Measurements from ENCODE around the gene AFG1L. TPM values are rescaled to one million over a fixed set of nuclear protein-coding genes. Genes with fewer than 3 reads are reported as not detected.

The AFG1L gene
- total and polyA plus RNA-seq, 4 donors = 2.7 to 2.8 (median 2.7) TPM

- no peaks in the 10 kb centered on the region for H3K27me3 ChIP-seq (ENCODE audit: control insufficient read depth in 4 of 4, insufficient read depth in 4 of 4, low read length in 3 of 4)
- WGBS = 90% methylated on average over 3 of the region's 3 CpGs
- H3K4me3 ChIP-seq (ENCODE audit: low read depth in 1 of 3, low read length in 3 of 3) = no peak overlapping the region
- H3K9ac ChIP-seq (ENCODE audit: low read depth in 1 of 2, low read length in 2 of 2) = no peak overlapping the region
- H3K4me1 ChIP-seq (ENCODE audit: control insufficient read depth in 4 of 4, insufficient read depth in 4 of 4, low read length in 3 of 4) = peaks cover 0 to 4% (median 3%) of the 10 kb centered on the region in 4 donors
- H3K27ac ChIP-seq (ENCODE audit: low read depth in 1 of 2, low read length in 2 of 2) = no peak overlapping the region
- H3K36me3 ChIP-seq (ENCODE audit: control insufficient read depth in 4 of 4, insufficient read depth in 3 of 4, low read depth in 1 of 4, low read length in 3 of 4) = no peaks in the 10 kb centered on the region
- TF ChIP-seq HNF4A (conservative IDR thresholded peaks at IDR 0.05) (no peak), REST (IDR thresholded peaks at IDR 0.05) (no peak), RXRA (IDR thresholded peaks at IDR 0.05) (no peak), SP1 (IDR thresholded peaks at IDR 0.05) (no peak), NR2F2 (IDR thresholded peaks at IDR 0.05) (no peak), RAD21 (IDR thresholded peaks at IDR 0.05) (no peak)
- no peaks in the 10 kb centered on the region for H3K9me3 ChIP-seq (ENCODE audit: control insufficient read depth in 4 of 4, low read length in 3 of 4)
- no peak for DNase-seq (ENCODE audit: low spot score)
Measured at GRCh38 chr6:108550256-108550655, 255.4 kb downstream of the AFG1L start.

DNA sequence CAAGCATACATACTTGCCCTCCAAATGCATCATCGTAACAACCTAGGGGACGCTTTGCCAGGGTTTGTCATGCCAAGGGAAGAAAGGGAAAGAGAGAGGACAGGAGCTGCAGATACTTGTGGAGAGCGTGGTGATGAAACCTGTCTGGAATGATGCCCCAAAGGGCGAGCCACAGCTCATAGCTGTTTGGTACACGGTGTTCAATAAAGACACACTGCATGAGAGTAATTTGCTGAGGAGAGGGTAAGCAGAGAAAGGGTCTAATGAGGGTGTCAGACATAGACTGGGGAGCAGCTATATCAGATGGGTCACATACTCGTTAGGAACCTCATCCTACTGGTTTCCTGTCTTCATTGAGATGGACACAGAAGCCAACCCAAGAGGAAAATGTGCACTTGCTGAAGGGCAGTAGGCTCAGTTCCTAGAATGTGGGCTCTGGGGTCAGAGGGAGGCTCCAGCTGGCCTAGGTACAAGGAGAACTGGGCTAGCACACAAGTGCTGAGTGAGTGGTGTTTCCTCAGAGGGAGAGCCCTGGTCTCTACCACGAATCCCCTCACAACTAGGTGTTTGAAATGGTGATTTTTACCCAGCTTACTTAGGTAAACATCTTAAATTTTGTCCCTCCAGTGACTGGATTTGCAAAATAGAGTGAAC, 260.7 kb downstream of the AFG1L start:
- TF ChIP-seq TAF1 (conservative IDR thresholded peaks at IDR 0.05) (no peak), HNF4G (IDR thresholded peaks at IDR 0.05) (no peak), NR2F2 (IDR thresholded peaks at IDR 0.05) (no peak), JUND (IDR thresholded peaks at IDR 0.05) (no peak), HNF4A (conservative IDR thresholded peaks at IDR 0.05) (peak in 1 of 2 donors; percentile 69), FOXA2 (IDR thresholded peaks at IDR 0.05) (no peak), RXRA (IDR thresholded peaks at IDR 0.05) (peak; percentile 20 to 35), ATF3 (IDR thresholded peaks at IDR 0.05) (peak; percentile 86), EGR1 (IDR thresholded peaks at IDR 0.05; ENCODE audit: low read depth in 2 of 2) (no peak), YY1 (IDR thresholded peaks at IDR 0.05) (no peak), RAD21 (IDR thresholded peaks at IDR 0.05) (peak; percentile 20 to 55), REST (IDR thresholded peaks at IDR 0.05) (no peak), ZBTB33 (IDR thresholded peaks at IDR 0.05) (no peak), GABPA (IDR thresholded peaks at IDR 0.05 in 1 of 2, conservative IDR thresholded peaks at IDR 0.05 in 1 of 2) (no peak), SP1 (IDR thresholded peaks at IDR 0.05) (peak; percentile 71), CTCF (IDR thresholded peaks at IDR 0.05; ENCODE audit: low read depth, low read length, missing input control) (no peak), FOXA1 (IDR thresholded peaks at IDR 0.05) (no peak)
- TF ChIP-seq, protein P1, sequence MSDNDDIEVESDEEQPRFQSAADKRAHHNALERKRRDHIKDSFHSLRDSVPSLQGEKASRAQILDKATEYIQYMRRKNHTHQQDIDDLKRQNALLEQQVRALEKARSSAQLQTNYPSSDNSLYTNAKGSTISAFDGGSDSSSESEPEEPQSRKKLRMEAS (IDR thresholded peaks at IDR 0.05) = no peak
- no peak for DNase-seq (ENCODE audit: low spot score)
- Histone ChIP-seq H3K27me3 (ENCODE audit: control insufficient read depth in 4 of 4, insufficient read depth in 4 of 4, low read length in 3 of 4) (no peaks in the 10 kb centered on the region), H3K9me3 (ENCODE audit: control insufficient read depth in 4 of 4, low read length in 3 of 4) (no peaks in the 10 kb centered on the region), H3K4me3 (ENCODE audit: low read depth in 1 of 3, low read length in 3 of 3) (no peak overlapping the region), H3K9ac (ENCODE audit: low read depth in 1 of 2, low read length in 2 of 2) (peak overlapping the region in 1 of 2 donors; percentile 13), H3K4me1 (ENCODE audit: control insufficient read depth in 4 of 4, insufficient read depth in 4 of 4, low read length in 3 of 4) (peaks cover 2 to 25% (median 18%) of the 10 kb centered on the region in 4 donors), H3K36me3 (ENCODE audit: control insufficient read depth in 4 of 4, insufficient read depth in 3 of 4, low read depth in 1 of 4, low read length in 3 of 4) (no peaks in the 10 kb centered on the region), H3K27ac (ENCODE audit: low read depth in 1 of 2, low read length in 2 of 2) (peak overlapping the region in 1 of 2 donors; percentile 34)
- WGBS = 43% methylated on average over 7 of the region's 7 CpGs

Data from liver (tissue), 9 donors.